NB4 (cell line): ENCODE data around the gene EIF3I.

Experiments used
- DNase-seq: peaks from one replicate; pipeline ENCODE4 v3.0.0; 2010; ENCODE audit warnings: low read depth
- H3K4me3 ChIP-seq: one replicate; pipeline ENCODE4 v1.5.1; 2011; ENCODE audit warnings: mild to moderate bottlenecking, low read depth, low read length, moderate library complexity
- MYC ChIP-seq: IDR thresholded peaks from 2 replicates; pipeline ENCODE4 v1.6.1; 2011; ENCODE audit warnings: low read depth, low read length
- POLR2A ChIP-seq: IDR thresholded peaks from 2 replicates; pipeline ENCODE4 v1.6.1; 2011; ENCODE audit warnings: mild to moderate bottlenecking; ENCODE audit not compliant: insufficient read length; ENCODE audit errors: extremely low read depth
- TF ChIP-seq, protein P1 (sequence below): IDR thresholded peaks from one replicate; pipeline ENCODE4 v1.5.1; 2012; ENCODE audit warnings: low read depth, low read length
- TF ChIP-seq, protein P2 (sequence below): IDR thresholded peaks from 2 replicates; pipeline ENCODE4 v1.6.1; 2011; ENCODE audit warnings: low read depth, low read length

EIF3I gene

DNA sequence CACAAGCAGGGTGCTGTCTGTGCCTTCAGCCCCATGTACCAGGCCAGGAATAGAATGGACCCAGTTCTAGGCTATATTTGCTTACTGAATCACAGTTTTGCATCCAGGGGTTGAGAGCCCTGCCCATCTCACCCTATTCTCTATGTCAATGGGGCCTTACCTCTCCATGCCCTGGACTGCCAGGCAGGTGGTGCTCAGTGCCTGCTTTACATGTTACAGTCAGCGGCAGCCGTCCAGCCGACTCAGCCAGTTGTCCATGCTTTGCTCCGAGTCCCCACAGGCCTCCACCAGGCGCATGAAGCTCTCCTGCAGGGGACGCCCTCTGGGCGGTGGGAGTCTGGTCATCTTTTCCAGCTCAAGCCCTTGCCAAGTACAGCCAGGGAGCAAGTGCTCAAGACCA, 12.6 kb downstream of the EIF3I start:
- DNase-seq, result no peak
- H3K4me3 ChIP-seq, result no peak overlapping the region
- TF ChIP-seq POLR2A (no peak), MYC (no peak)
- TF ChIP-seq, protein P1, sequence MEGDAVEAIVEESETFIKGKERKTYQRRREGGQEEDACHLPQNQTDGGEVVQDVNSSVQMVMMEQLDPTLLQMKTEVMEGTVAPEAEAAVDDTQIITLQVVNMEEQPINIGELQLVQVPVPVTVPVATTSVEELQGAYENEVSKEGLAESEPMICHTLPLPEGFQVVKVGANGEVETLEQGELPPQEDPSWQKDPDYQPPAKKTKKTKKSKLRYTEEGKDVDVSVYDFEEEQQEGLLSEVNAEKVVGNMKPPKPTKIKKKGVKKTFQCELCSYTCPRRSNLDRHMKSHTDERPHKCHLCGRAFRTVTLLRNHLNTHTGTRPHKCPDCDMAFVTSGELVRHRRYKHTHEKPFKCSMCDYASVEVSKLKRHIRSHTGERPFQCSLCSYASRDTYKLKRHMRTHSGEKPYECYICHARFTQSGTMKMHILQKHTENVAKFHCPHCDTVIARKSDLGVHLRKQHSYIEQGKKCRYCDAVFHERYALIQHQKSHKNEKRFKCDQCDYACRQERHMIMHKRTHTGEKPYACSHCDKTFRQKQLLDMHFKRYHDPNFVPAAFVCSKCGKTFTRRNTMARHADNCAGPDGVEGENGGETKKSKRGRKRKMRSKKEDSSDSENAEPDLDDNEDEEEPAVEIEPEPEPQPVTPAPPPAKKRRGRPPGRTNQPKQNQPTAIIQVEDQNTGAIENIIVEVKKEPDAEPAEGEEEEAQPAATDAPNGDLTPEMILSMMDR, result no peak
- TF ChIP-seq, protein P2, sequence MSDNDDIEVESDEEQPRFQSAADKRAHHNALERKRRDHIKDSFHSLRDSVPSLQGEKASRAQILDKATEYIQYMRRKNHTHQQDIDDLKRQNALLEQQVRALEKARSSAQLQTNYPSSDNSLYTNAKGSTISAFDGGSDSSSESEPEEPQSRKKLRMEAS, result no peak

DNA sequence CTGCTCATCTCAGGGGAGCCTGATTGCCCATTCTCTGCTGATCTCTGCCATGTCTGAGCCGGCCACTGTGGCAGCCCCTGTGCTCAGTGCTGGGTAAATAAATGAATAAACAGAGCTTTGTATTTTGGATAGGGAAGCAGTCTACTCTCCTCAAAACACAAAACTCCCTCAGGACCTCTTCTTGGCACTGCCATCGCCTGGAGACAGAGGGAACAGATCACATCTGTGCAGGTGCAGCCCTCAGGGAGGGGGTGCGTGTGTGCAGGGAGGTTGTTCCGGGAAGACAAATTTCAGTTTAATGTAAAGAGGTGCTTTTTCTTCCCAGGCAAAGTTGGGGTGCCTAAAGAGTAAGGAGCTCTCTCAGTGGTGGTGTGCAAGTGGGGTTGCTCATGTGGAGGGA, 17.1 kb downstream of the EIF3I start:
- TF ChIP-seq MYC, result no peak
- no peak for TF ChIP-seq POLR2A
- TF ChIP-seq, protein P1, result no peak
- TF ChIP-seq, protein P2, result no peak
- DNase-seq, result no peak
- no peak overlapping the region for H3K4me3 ChIP-seq

DNA sequence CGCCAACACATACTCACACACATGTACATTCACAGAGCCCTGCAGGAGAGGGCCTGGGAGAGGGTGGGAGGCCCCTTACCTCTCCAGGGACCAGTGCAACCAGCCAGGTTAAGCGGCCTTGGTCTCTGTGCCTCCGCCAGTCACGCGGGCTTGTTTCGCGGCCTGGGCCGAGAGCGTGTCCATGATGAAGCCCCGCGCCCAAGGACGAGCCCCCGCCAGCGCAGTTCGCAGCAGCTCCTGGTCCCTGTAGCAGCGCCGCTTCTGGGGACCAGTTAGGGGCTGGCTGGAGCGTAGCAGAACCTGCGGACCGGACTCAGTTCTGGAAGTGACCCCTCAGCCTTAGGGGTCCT, 17.6 kb downstream of the EIF3I start:
- DNase-seq, result no peak
- no peak overlapping the region for H3K4me3 ChIP-seq
- TF ChIP-seq, protein P2, result no peak
- TF ChIP-seq, protein P1, result no peak
- TF ChIP-seq POLR2A, result no peak

DNA sequence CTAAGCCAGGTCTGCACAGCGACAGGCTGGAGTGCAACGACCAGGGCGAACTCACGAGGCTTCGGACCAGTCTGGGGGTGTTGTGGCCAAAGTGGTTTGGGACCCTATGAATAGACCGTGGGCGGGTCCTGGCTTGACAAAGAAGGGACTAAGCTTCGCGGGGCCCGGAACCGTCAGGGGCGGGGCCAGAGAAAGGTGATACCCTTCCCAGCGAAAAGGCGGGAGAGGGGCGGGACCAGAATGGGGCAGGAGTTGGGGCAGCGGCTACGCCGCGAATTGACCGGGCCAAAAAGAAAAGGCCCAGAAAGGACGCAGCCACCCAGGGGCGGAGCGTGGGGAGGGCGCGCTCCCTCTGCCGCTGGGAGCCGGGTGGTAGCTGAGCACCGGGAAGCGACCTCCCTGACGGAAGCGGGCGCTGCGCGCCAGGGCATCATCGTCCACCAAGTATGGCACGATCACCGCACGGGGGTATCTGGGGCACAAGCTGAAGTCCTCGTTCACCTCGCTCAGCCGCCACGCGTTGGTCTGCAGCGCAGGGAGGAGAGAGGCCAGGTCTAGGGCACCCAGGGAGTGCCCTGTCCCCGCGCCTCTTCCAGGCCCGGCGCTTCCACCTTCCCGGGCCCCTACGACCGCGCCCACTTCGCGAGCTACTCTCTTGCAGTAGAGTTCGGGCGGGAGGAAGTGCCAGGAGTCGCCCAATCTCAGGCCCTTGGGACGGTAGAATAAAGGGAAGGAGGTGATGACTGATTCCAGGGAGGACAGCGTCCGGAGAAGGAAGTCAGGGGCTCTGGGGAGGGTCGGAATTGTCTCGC, 18.1 kb downstream of the EIF3I start:
- peak; percentile 57 for DNase-seq
- peak overlapping the region; percentile 32 for H3K4me3 ChIP-seq
- TF ChIP-seq, protein P2, result no peak
- TF ChIP-seq MYC (no peak), POLR2A (no peak)
- TF ChIP-seq, protein P1, result no peak

DNA sequence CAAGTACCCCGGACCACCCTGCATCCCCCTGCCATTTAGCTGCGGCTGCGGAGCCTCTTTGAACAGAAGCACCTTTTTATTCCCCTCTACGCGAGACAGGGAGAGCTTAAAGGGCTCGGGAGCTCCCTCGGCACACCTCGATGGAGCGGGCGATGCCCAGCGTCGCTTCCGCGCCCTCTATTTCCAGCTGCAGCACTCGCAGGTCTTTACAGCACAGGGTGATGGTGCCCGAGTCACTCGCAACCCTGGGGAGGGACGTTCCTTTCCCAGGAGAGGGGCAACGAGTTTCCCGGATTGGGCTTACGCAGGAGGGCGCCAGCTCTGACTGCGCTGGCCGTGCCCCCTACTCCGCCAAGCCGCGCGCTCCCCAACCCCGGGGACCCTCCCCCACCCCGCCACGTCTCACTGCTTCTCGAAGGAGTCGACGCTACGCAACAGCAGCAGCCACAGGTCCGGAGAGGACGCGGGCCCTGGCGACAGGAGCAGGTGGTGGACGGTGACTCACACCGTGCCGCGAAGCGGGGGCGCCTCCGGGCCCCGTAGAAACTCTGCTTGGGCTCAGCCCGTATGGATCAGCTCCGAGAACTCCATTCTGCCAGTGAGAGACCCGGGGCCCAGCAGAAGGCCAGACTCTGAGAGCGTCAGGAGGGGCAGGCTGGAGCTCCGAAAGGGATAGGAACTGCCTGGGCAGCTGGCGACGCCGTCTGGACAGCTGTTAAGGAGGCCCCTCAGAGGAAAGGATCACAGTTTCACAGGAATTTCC, 19.0 kb downstream of the EIF3I start:
- peak; percentile 62 for DNase-seq
- TF ChIP-seq MYC (no peak), POLR2A (no peak)
- TF ChIP-seq, protein P1, result no peak
- TF ChIP-seq, protein P2, result 0 out of 2 replicates have a peak, but pooled peaks have one; percentile 10
- H3K4me3 ChIP-seq, result peak overlapping the region; percentile 32
